Activated effector memory CD4-positive, alpha-beta T cell treated with Interleukin-2 at 50 U/mL for 16 hours (primary cell): ENCODE results near the gene MYADML2.

ENCODE experiments used
- DNase-seq: peaks from one replicate; pipeline ENCODE4 v3.0.0-alpha.2; 2020

Gene MYADML2

DNA sequence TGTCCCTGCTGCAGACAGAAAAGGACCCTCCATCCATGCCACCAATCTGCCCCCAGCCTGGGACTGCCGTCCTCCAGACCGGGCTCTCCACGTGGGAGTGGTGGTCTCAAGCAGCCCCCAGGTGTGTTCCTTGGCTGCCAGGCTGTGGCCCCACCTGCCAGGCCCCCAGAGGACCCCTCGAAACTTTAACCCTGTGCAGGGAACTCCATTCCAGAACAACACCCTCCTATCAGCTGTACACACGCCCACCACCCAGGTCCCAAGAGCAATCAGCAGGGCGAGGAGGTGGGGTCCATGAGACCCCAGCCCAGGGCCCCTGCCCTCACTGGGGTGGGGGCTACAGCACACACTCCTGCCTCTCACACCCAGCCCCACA, 11.3 kb downstream of the MYADML2 start:
- no peak for DNase-seq

DNA sequence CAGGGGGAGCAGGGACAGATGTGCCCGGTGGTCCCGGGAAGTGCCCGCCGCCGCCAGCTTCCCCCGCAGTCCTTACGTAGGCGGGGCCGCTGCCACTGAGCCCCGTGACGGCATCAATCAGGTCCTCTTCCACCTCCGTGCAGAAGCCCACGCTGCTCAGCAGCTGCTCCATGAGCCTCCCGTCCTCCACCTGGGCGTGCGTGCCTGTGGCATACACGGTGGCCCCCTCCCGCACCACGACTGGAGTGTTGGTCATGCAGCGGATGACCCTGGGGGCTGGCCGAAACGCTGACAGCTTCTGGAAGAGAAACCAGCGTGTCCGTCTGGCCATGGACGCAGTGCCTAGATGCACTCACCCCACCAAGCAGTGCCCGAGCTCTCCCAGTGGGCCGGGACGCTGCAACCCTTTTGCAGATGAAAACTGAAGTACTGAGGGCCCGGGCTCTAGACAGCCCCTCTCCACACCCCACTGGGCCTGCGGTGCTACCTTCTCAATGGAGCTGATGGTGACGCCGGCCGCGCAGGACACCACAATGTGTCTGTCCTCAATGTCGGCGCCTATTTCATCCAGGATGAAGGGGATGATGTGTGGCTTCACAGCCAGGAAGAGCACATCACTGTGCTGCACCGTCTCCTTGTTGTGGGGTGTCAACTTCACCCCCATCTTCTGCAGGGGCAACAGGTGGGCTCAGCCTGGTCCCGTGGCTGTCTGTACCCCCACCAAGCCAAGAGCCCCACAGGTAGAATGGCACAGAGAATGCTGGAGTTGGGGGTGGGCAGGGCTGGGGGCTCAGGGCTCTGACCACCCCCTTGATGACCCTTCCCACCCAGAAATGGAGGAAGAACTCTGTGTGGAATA, 12.0 kb downstream of the MYADML2 start:
- no peak for DNase-seq

DNA sequence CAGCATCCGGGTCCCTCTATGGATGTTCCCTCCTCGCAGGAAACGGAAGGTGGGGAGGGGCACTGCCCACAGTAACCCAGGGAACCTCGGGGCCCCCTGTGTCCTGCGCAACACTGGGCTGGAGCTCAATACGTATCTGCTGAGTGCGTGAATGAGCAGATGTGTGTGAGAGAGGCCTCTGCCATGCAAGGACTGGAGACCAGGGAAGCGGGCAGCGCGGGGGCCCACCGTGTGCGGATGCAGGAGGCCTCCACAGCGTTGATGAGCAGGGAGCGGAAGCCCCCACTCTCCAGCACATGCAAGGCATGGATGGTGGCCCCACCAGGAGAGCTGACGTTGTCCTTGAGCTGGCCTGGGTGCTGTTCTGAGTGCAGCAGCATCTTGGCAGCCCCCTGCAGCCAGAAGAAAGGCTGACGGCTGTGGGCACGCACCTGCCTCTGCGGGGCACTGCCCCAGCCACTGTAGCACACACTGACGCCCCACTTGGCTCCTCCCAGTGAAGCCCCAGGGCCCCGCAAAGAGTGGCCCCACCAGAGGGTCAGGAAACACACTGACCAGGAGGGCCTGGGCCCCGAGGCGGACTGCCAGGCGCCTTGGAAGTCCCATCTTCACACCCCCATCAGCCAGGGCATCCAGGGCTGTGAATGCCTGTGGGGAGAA, 12.8 kb downstream of the MYADML2 start:
- no peak for DNase-seq

DNA sequence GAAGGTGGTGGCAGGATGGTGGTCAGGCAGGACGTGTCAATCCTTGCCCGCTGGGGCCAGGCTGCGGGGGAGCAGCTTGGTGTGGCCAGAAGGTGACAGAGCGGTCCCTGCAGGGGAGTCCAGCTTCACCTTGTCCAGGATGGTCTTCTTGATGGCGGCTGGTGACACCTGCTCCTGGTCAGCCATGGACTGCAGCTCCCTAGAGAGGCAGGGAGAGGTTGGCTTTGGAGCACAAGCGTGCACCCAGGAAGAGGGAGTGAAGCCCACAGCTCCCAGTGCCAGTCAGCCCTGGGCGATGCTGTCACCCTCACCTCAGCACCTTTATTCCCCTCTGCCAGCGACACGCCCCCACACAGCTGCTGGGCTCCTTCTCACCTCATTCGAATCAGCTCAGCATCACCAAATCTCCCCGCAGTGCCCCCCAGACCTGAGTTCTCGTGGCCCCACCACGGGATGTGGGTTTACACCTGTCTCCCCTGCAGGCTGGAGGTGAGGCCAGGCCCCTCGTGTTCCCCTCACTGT, 13.8 kb downstream of the MYADML2 start:
- DNase-seq: no peak

GRCh38 chr17:81932333-81932983, 14.6 kb downstream of the MYADML2 start:
- DNase-seq: no peak

GRCh38 chr17:81931557-81932332, 15.3 kb downstream of the MYADML2 start:
- no peak for DNase-seq

GRCh38 chr17:81931189-81931556, 15.9 kb downstream of the MYADML2 start:
- no peak for DNase-seq

- no peak for DNase-seq
Observed at GRCh38 chr17:81930142-81931125, 16.6 kb downstream of the MYADML2 start.

GRCh38 chr17:81929253-81930141, 17.5 kb downstream of the MYADML2 start:
- no peak for DNase-seq

GRCh38 chr17:81928544-81929252, 18.3 kb downstream of the MYADML2 start:
- DNase-seq: no peak

- peak; percentile 80 for DNase-seq
Observed at GRCh38 chr17:81927653-81928543, 19.1 kb downstream of the MYADML2 start, which contains the start of gene MAFG. Gene MAFG, minus strand, starts transcription at chr17:81927735. Its CDS starts 4,550 bp downstream, at chr17:81923185.

DNA sequence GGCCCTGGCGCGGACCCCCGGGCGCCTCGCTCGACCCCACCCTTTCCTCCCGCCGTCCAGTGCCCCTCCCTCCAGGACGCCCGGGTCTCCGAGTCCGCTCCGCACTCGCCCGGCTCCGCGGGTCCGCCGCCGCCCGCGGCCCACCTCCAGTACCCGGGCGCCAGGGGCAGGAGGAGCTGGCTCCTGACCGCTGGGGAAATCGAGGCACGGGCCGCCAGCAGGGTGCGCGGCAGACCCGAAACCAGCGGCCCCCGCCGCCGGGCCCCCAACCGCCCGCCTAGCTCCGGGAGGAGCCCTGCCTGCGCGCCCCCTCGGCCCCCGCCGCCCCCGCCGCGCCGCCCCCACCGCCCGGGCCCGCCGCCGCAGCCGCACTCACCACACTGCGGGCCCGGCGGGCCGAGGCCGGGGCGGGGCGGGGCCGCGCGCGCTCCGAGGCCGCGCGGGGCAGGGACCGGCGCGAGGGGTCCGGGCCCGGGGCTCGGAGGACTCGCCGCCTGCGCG, 19.8 kb downstream of the MYADML2 start:
- no peak for DNase-seq

DNA sequence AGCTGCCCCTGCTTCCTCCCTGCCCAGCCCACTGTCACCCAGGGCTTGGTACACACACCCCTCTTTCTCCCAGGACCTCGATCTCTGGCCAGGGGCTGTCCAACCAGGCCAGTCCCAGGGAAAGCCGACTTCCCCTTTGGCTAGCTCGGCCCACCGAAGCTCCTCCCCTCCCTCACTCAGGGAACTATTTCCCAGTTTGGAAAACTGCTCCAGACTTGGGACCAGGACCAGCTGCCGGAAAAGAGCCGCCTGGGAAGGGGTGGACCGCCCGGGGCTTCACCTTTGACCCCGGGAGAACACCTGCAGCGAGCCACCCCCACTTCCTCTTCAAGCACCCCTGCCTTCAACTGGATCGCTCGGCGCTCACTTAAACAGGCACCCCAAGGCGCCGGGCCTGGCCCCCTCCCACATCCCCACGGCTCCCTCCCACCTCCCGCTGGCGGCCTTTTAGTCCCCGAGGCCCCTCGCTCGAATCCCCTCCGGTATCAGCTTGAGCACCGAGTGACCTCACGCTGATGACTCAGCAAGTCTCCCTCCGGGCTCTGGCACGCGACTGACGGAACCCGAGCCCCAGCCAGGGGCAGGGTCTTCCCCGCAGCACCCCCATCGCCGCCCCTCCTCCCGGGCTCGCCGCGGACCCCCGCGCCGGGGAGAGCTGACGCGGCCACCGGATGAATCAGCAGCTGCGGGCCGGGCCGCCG, 20.4 kb downstream of the MYADML2 start:
- peak; percentile 36 for DNase-seq

DNA sequence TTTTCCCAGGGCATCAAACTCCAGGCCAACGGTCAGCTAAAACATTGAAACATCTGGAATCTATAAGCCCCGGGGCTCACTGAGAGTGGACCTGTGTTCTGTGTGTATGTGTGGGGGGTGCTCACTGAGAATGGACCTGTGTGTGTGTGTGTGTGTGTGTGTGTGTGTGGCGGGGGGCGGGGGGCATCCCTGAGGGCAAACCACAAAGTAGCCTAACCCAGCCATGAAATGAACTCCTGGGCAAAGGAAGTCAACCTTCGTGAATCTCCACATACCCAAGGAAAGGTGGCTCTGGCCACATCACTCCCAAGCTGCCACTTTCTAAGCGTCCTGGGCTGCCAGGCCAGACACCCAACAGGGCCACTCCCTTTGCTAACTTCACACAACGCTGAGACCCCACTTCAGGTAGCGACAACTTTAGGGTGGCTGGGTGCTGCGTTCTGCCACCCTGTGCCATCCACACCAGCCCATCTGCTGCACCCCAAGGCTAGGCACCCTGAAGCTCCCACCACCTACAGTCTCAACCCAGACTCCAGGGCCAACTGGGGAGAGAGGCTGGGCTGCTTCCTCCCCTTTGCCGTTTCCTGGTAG, 21.1 kb downstream of the MYADML2 start:
- no peak for DNase-seq

GRCh38 chr17:81924557-81925532, 22.2 kb downstream of the MYADML2 start:
- no peak for DNase-seq
